Keratinocyte (primary cell): ENCODE results near the gene OXNAD1.

ENCODE experiments used
- CTCF ChIP-seq, 3 experiments: IDR thresholded peaks in 1 of 3; conservative IDR thresholded peaks in 1 of 3; optimal IDR thresholded peaks in 1 of 3; 2 replicates in 2 of 3; 3 replicates in 1 of 3; pipeline versions ENCODE3 to v1.5.1; 2011; ENCODE audit warnings: low read length in 3 of 3, mild to moderate bottlenecking in 3 of 3, moderate library complexity in 2 of 3, control low read depth in 1 of 3, inconsistent platforms in 1 of 3; ENCODE audit not compliant: insufficient read depth in 2 of 3; ENCODE audit errors: extremely low read depth in 1 of 3
- EZH2 ChIP-seq: IDR thresholded peaks from one replicate; pipeline ENCODE4 v1.6.1; 2012; ENCODE audit warnings: inconsistent platforms, mild to moderate bottlenecking, low read length, moderate library complexity

- no peak for TF ChIP-seq EZH2
- TF ChIP-seq CTCF (optimal IDR thresholded peaks at IDR 0.05 in 1 of 3, IDR thresholded peaks at IDR 0.05 in 1 of 3, conservative IDR thresholded peaks at IDR 0.05 in 1 of 3; ENCODE audit: extremely low read depth in 1 of 3, insufficient read depth in 2 of 3, low read length in 3 of 3): no peak
Measured at GRCh38 chr3:16262174-16262573, 2.8 kb upstream of the OXNAD1 start.
